Progenitor cell of endocrine pancreas (in vitro differentiated cells): Measurements from ENCODE around the gene MGAT5B. TPM values are rescaled to one million over a fixed set of nuclear protein-coding genes. Genes with fewer than 3 reads are reported as not detected.
"Not testable (repeated sequence)": the region's sequence is repeated elsewhere in the genome, so short reads cannot be mapped to it uniquely, and the experiment has no call there.

ENCODE experiments used
- DNase-seq: peaks from one replicate; pipeline ENCODE4 v3.0.0; 2021; ENCODE audit warnings: low spot score; ENCODE audit not compliant: unreplicated experiment
- H3K27ac Mint-ChIP-seq: 2 replicates; pipeline ENCODE4 v1.8.0; 2021; ENCODE audit warnings: mild to moderate bottlenecking, moderate library complexity, mixed read lengths
- H3K27me3 Mint-ChIP-seq: 2 replicates; pipeline ENCODE4 v1.8.0; 2021; ENCODE audit warnings: mixed read lengths
- H3K36me3 Mint-ChIP-seq: 2 replicates; pipeline ENCODE4 v1.8.0; 2022; ENCODE audit warnings: mixed read lengths; ENCODE audit not compliant: insufficient read depth
- H3K4me1 Mint-ChIP-seq: 2 replicates; pipeline ENCODE4 v1.8.0; 2021; ENCODE audit warnings: low read depth, mixed read lengths
- H3K4me3 Mint-ChIP-seq: 2 replicates; pipeline ENCODE4 v1.8.0; 2021; ENCODE audit warnings: low read depth, mild to moderate bottlenecking, moderate library complexity, mixed read lengths
- H3K9me3 Mint-ChIP-seq: 2 replicates; pipeline ENCODE4 v1.8.0; 2021; ENCODE audit warnings: low read depth, mixed read lengths
- CTCF ChIP-seq: fragments of 200-600 bp; sonication (generic); IDR thresholded peaks from one replicate; pipeline ENCODE4 v1.5.0; 2021; ENCODE audit warnings: antibody characterized with exemption, mild to moderate bottlenecking; ENCODE audit not compliant: unreplicated experiment
- total RNA-seq: library from RNA; stranded (reverse); gene quantifications from 2 replicates; pipeline ENCODE4 v1.2.1, GENCODE V29; 2021

Gene MGAT5B
- total RNA-seq, 1 donor from 2014 or later, result 2.8 TPM

- no peak for TF ChIP-seq CTCF
- Mint-ChIP-seq H3K4me3 (no peak overlapping the region), H3K27me3 (peaks cover 30% of the 10 kb centered on the region), H3K36me3 (no peaks in the 10 kb centered on the region), H3K9me3 (peaks cover 1% of the 10 kb centered on the region), H3K4me1 (peaks cover 8% of the 10 kb centered on the region), H3K27ac (no peak overlapping the region)
- DNase-seq, result no peak
Observed at GRCh38 chr17:76973040-76973439, 104.8 kb downstream of the MGAT5B start.

- no peak overlapping the region for H3K4me3 Mint-ChIP-seq
- peaks cover 5% of the 10 kb centered on the region for H3K9me3 Mint-ChIP-seq
- peaks cover 32% of the 10 kb centered on the region for H3K27me3 Mint-ChIP-seq
- H3K36me3 Mint-ChIP-seq, result peaks cover 2% of the 10 kb centered on the region
- H3K27ac Mint-ChIP-seq, result no peak overlapping the region
- no peak for DNase-seq
- peaks cover 5% of the 10 kb centered on the region for H3K4me1 Mint-ChIP-seq
- TF ChIP-seq CTCF, result no peak
Observed at GRCh38 chr17:76974721-76975120, 106.5 kb downstream of the MGAT5B start.

GRCh38 chr17:76978050-76978449, 109.8 kb downstream of the MGAT5B start:
- H3K27ac Mint-ChIP-seq, H3K36me3 Mint-ChIP-seq, H3K4me1 Mint-ChIP-seq, DNase-seq, H3K4me3 Mint-ChIP-seq, H3K9me3 Mint-ChIP-seq: not testable (repeated sequence)
- peaks cover 18% of the 10 kb centered on the region for H3K27me3 Mint-ChIP-seq

GRCh38 chr17:76981545-76982295, 113.5 kb downstream of the MGAT5B start:
- no peak overlapping the region for H3K27ac Mint-ChIP-seq
- peaks cover 9% of the 10 kb centered on the region for H3K27me3 Mint-ChIP-seq
- peaks cover 5% of the 10 kb centered on the region for H3K9me3 Mint-ChIP-seq
- TF ChIP-seq CTCF, result no peak
- peaks cover 3% of the 10 kb centered on the region for H3K4me1 Mint-ChIP-seq
- H3K36me3 Mint-ChIP-seq, result peaks cover 2% of the 10 kb centered on the region
- no peak for DNase-seq
- no peak overlapping the region for H3K4me3 Mint-ChIP-seq

GRCh38 chr17:76982408-76983074, 114.3 kb downstream of the MGAT5B start:
- Mint-ChIP-seq H3K9me3 (peaks cover 5% of the 10 kb centered on the region), H3K4me3 (no peak overlapping the region), H3K36me3 (peaks cover 2% of the 10 kb centered on the region), H3K27me3 (peaks cover 9% of the 10 kb centered on the region), H3K27ac (no peak overlapping the region), H3K4me1 (peaks cover 3% of the 10 kb centered on the region)
- DNase-seq, result no peak
- no peak for TF ChIP-seq CTCF
